Thyroid gland (tissue), 4 donors: ENCODE data around the gene LTBP3.

Experiments used
- CTCF ChIP-seq, 6 experiments: fragments of 200-600 bp in 3 of 6; fragments of 450-650 bp in 3 of 6; sonication (generic) in 3 of 6; IDR thresholded peaks; one replicate each; pipeline ENCODE4 v1.5.1; 2016 to 2019; ENCODE audit warnings: antibody characterized with exemption in 6 of 6, mild to moderate bottlenecking in 2 of 6, inconsistent platforms in 1 of 6, moderate library complexity in 1 of 6
- POLR2A ChIP-seq, 2 donors: fragments of 450-650 bp; IDR thresholded peaks; one replicate each; pipeline ENCODE4 v1.6.1; 2017; ENCODE audit warnings: antibody characterized with exemption in 2 of 2, mild to moderate bottlenecking in 2 of 2, moderate library complexity in 1 of 2

- TF ChIP-seq CTCF (IDR thresholded peaks at IDR 0.05) = no peak
- TF ChIP-seq POLR2A (IDR thresholded peaks at IDR 0.05) = no peak
Measured at GRCh38 chr11:65599216-65599954, 41.2 kb upstream of the LTBP3 start.
